NCI-H128 (cell line): ENCODE results near the gene AMBP.

Experiments
- DNase-seq: peaks from one replicate; lab custom pipeline; 2025; ENCODE audit not compliant: unreplicated experiment; lab: John Stamatoyannopoulos, UW

The AMBP gene

GRCh38 chr9:114012126-114012525 lies 66.0 kb downstream of the AMBP start:
- DNase-seq: no peak

DNA sequence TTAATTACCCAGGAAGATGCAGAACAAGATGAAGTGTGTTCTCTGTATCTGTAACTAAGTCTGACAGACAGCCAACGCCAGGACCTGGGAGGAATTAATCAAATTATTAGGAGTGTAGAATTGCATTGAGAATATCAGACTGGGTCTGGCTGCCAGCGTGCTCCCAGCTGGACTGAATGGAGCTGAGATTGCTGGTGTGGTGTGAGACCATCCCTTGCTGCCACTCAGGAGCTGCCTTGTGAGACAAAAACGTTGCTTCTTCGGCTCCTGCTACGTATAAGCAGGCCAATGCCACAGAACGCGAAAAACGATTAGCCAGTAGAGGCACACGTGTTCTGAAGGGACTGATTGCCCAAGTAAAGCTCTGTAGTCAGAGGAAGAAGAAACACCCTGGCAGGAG lies 66.8 kb downstream of the AMBP start:
- DNase-seq: no peak
